ENCODE data around the gene PGBD5.

Gene PGBD5

DNA sequence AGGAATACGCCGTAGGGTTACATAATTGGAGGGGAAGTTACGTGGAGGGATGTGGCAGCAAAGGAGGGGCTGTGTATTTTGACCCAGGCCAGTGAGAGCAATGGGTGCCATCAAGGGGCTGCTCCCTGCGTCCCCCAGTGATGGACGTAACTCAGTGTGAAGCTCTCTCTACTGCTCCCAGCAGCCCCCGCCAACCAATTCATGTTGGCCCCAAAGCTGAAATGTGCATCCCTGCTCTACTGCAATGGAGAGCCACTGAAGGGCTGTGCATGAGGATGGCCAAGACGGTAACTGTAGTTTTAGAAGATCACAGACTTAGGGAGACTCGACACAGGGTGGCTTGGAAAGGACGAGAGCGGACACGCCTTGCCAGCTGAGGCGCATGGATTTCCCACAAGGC lies 38.3 kb downstream of the PGBD5 start:
- no peak for DNase-seq (ENCODE audit: low read depth, low spot score)
- Histone ChIP-seq H3K4me3 (no peak overlapping the region), H3K27ac (no peak overlapping the region), H3K9me3 (ENCODE audit: low read depth, low read length) (no peaks in the 10 kb centered on the region), H3K9ac (ENCODE audit: insufficient read length) (no peak overlapping the region), H3K36me3 (ENCODE audit: insufficient read depth, low read length) (no peaks in the 10 kb centered on the region)
- no peak for TF ChIP-seq POLR2AphosphoS5 (IDR thresholded peaks at IDR 0.05; ENCODE audit: borderline replicate concordance, low read depth, low read length)
- no peak for TF ChIP-seq EZH2 (IDR thresholded peaks at IDR 0.05)
- TF ChIP-seq FOXP2 (optimal IDR thresholded peaks at IDR 0.05; ENCODE audit: control extremely low read depth, extremely low read length, insufficient read depth): no peak

GRCh38 chr1:230387296-230387695 lies 38.8 kb downstream of the PGBD5 start:
- no peak overlapping the region for H3K27ac ChIP-seq

GRCh38 chr1:230386637-230387262 lies 39.4 kb downstream of the PGBD5 start:
- no peaks in the 10 kb centered on the region for H3K9me3 ChIP-seq (ENCODE audit: low read depth, low read length)
- TF ChIP-seq EZH2 (IDR thresholded peaks at IDR 0.05): no peak
- TF ChIP-seq FOXP2 (optimal IDR thresholded peaks at IDR 0.05; ENCODE audit: control extremely low read depth, extremely low read length, insufficient read depth): no peak
- TF ChIP-seq POLR2AphosphoS5 (IDR thresholded peaks at IDR 0.05; ENCODE audit: borderline replicate concordance, low read depth, low read length): no peak
- DNase-seq (ENCODE audit: low read depth, low spot score): no peak
- no peak overlapping the region for H3K9ac ChIP-seq (ENCODE audit: insufficient read length)
- no peak overlapping the region for H3K27ac ChIP-seq
- H3K4me3 ChIP-seq: no peak overlapping the region
- no peaks in the 10 kb centered on the region for H3K36me3 ChIP-seq (ENCODE audit: insufficient read depth, low read length)

More at GRCh38 chr1:230387296-230387695, 38.8 kb downstream of the PGBD5 start:
- Histone ChIP-seq H3K9ac (ENCODE audit: insufficient read length) (no peak overlapping the region), H3K9me3 (ENCODE audit: low read depth, low read length) (no peaks in the 10 kb centered on the region), H3K36me3 (ENCODE audit: insufficient read depth, low read length) (no peaks in the 10 kb centered on the region), H3K4me3 (no peak overlapping the region)
- DNase-seq (ENCODE audit: low read depth, low spot score): no peak
- no peak for TF ChIP-seq FOXP2 (optimal IDR thresholded peaks at IDR 0.05; ENCODE audit: control extremely low read depth, extremely low read length, insufficient read depth)

GRCh38 chr1:230385930-230386329 lies 40.2 kb downstream of the PGBD5 start:
- H3K4me3 ChIP-seq: no peak overlapping the region
- H3K36me3 ChIP-seq (ENCODE audit: insufficient read depth, low read length): no peaks in the 10 kb centered on the region
- no peak for TF ChIP-seq FOXP2 (optimal IDR thresholded peaks at IDR 0.05; ENCODE audit: control extremely low read depth, extremely low read length, insufficient read depth)
- TF ChIP-seq POLR2AphosphoS5 (IDR thresholded peaks at IDR 0.05; ENCODE audit: borderline replicate concordance, low read depth, low read length): no peak
- TF ChIP-seq EZH2 (IDR thresholded peaks at IDR 0.05): no peak
- H3K9ac ChIP-seq (ENCODE audit: insufficient read length): no peak overlapping the region
- no peaks in the 10 kb centered on the region for H3K9me3 ChIP-seq (ENCODE audit: low read depth, low read length)
- no peak for DNase-seq (ENCODE audit: low read depth, low spot score)
- H3K27ac ChIP-seq: no peak overlapping the region

DNA sequence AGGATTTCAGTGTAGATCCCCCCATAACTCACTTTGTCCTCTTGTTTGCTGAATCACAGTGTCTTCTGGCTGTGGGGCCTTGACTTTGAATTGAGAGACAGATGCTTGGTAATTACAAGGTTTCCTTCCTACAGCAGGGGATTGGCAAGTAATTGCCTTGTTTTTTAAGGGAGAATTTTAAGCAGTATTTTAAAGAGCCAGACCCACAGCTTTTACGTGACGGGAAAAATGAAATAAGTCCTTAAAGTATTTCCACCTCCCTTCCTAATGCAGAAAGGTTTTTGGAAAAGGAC lies 41.0 kb downstream of the PGBD5 start:
- TF ChIP-seq EZH2 (IDR thresholded peaks at IDR 0.05) (no peak), POLR2AphosphoS5 (IDR thresholded peaks at IDR 0.05; ENCODE audit: borderline replicate concordance, low read depth, low read length) (no peak), FOXP2 (optimal IDR thresholded peaks at IDR 0.05; ENCODE audit: control extremely low read depth, extremely low read length, insufficient read depth) (no peak)
- no peaks in the 10 kb centered on the region for H3K9me3 ChIP-seq (ENCODE audit: low read depth, low read length)
- no peaks in the 10 kb centered on the region for H3K36me3 ChIP-seq (ENCODE audit: insufficient read depth, low read length)
- no peak for DNase-seq (ENCODE audit: low read depth, low spot score)
- H3K27ac ChIP-seq: peak overlapping the region; percentile 4; the same call in 1 of the 2 replicates
- H3K9ac ChIP-seq (ENCODE audit: insufficient read length): no peak overlapping the region
- H3K4me3 ChIP-seq: no peak overlapping the region; the same call in 1 of the 2 replicates

DNA sequence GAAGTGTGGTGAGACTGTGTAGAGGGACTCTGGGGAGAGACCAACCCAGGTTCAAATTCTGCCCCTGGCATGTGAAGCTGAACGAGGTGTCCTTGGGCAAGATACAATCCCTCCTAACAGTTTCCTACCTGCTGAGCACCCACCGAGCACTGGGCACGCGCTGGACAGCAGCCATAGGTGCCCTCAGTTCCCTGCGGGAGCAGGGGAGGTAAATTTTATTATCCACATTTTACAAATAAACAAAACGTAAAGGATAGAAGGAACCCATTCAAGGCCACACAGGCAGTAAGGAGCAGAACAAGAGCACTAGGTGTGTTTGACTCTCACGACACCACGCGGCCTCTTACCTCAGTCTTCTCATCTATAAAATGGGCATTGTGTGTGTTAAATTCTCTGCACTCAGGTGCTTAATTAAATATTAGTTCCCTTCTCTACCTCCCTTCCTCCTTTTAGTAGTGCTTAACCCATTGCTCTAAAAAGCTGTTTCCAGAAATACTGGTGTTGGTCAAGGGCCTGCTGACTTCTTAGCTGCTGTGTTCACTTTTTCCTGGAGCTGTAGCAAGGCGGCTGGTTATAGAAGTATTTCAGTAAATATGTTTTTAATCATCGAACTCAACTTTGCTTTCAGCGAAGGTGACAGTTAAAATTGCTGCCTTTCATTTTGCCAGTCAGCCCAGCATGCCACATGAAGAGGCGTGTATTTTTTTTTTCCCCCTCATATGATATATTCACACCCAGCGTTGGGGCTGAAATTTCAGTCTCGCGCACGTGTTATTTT lies 41.6 kb downstream of the PGBD5 start:
- Histone ChIP-seq H3K9me3 (ENCODE audit: low read depth, low read length) (no peaks in the 10 kb centered on the region), H3K9ac (ENCODE audit: insufficient read length) (no peak overlapping the region), H3K36me3 (ENCODE audit: insufficient read depth, low read length) (no peaks in the 10 kb centered on the region), H3K4me3 (no peak overlapping the region), H3K27ac (peak overlapping the region; percentile 4; the same call in 1 of the 2 replicates)
- TF ChIP-seq POLR2AphosphoS5 (IDR thresholded peaks at IDR 0.05; ENCODE audit: borderline replicate concordance, low read depth, low read length) (no peak), FOXP2 (optimal IDR thresholded peaks at IDR 0.05; ENCODE audit: control extremely low read depth, extremely low read length, insufficient read depth) (no peak), EZH2 (IDR thresholded peaks at IDR 0.05) (no peak)
- DNase-seq (ENCODE audit: low read depth, low spot score): no peak

GRCh38 chr1:230383425-230383824 lies 42.7 kb downstream of the PGBD5 start:
- TF ChIP-seq POLR2AphosphoS5 (IDR thresholded peaks at IDR 0.05; ENCODE audit: borderline replicate concordance, low read depth, low read length): no peak
- TF ChIP-seq FOXP2 (optimal IDR thresholded peaks at IDR 0.05; ENCODE audit: control extremely low read depth, extremely low read length, insufficient read depth): no peak
- TF ChIP-seq EZH2 (IDR thresholded peaks at IDR 0.05): no peak
- Histone ChIP-seq H3K27ac (no peak overlapping the region), H3K36me3 (ENCODE audit: insufficient read depth, low read length) (no peaks in the 10 kb centered on the region), H3K4me3 (no peak overlapping the region), H3K9ac (ENCODE audit: insufficient read length) (no peak overlapping the region), H3K9me3 (ENCODE audit: low read depth, low read length) (no peaks in the 10 kb centered on the region)
- no peak for DNase-seq (ENCODE audit: low read depth, low spot score)

DNA sequence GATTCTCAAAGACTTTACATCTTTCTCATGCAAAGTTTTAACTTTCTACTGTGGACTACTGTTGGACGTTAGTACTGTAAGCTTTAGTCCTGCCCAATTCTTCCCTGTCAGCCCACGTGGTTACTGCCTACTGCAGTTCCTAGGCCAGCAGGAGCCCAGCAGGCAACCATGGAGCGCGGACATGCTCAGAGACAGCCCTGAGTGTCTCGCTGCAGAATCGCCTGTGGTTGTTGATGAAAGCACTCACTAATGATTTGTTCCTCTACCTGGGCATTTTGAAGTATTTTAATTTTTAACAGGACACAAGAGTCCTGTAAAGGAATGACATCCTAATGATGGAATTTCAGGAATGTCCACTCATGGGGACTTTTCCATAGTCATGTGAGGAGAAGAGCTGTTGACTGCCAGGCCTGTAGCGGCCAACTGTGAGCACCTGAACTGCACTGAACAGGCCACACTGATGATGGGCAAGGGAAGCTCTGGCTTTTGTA lies 44.1 kb downstream of the PGBD5 start:
- H3K27ac ChIP-seq: no peak overlapping the region
- H3K4me3 ChIP-seq: no peak overlapping the region
- no peaks in the 10 kb centered on the region for H3K9me3 ChIP-seq (ENCODE audit: low read depth, low read length)
- no peak for DNase-seq (ENCODE audit: low read depth, low spot score)
- H3K9ac ChIP-seq (ENCODE audit: insufficient read length): no peak overlapping the region
- H3K36me3 ChIP-seq (ENCODE audit: insufficient read depth, low read length): no peaks in the 10 kb centered on the region
- TF ChIP-seq POLR2AphosphoS5 (IDR thresholded peaks at IDR 0.05; ENCODE audit: borderline replicate concordance, low read depth, low read length) (no peak), FOXP2 (optimal IDR thresholded peaks at IDR 0.05; ENCODE audit: control extremely low read depth, extremely low read length, insufficient read depth) (no peak), EZH2 (IDR thresholded peaks at IDR 0.05) (no peak)
